ENCODE data around the gene UTP18. TPM values are rescaled to one million over a fixed set of nuclear protein-coding genes. Genes with fewer than 3 reads are reported as not detected.

UTP18 gene
- total and polyA plus RNA-seq, 10 of the 15 experiments (the other 5 are each of a cell fraction or from before 2014, with no cell fraction given): 31.0 to 111 (median 58.8) TPM

GRCh38 chr17:51221322-51221721 lies 39.0 kb upstream of the UTP18 start:
- RAD21 ChIA-PET (ENCODE audit: unreplicated experiment): no interaction called here

More at GRCh38 chr17:51221322-51221721, 39.0 kb upstream of the UTP18 start:
- ChIA-PET SMC1A (ENCODE audit: uncharacterized antibody, unreplicated experiment) (no interaction called here), CTCF (no interaction called here), POLR2A (no interaction called here)
- WGBS (ENCODE audit: insufficient coverage, insufficient replicate concordance, low lambda C conversion rate, missing lambda C conversion rate): 94% methylated on average over 4 of the region's 4 CpGs
- BruUV-seq (replicated peaks): TSS peak; percentile 27
- Histone ChIP-seq H3K79me2 (ENCODE audit: control insufficient read depth, insufficient read depth, low read length) (peaks cover 1% of the 10 kb centered on the region; the same call in 1 of the 2 replicates), H3K4me3 (no peak overlapping the region), H3K27ac (ENCODE audit: control insufficient read depth, insufficient read depth) (no peak overlapping the region), H3K9ac (ENCODE audit: control insufficient read depth, insufficient read depth, low read length) (no peak overlapping the region), H3K36me3 (ENCODE audit: control insufficient read depth in 2 of 2, insufficient read depth in 2 of 2, low read length in 1 of 2) (peaks cover 5 to 15% of the 10 kb centered on the region in 2 experiments), H3K4me2 (ENCODE audit: control insufficient read depth, insufficient read depth) (no peak overlapping the region), H3K4me1 (ENCODE audit: control insufficient read depth, insufficient read depth, low read length) (peaks cover 10% of the 10 kb centered on the region), H4K20me1 (ENCODE audit: control insufficient read depth, insufficient read depth) (no peaks in the 10 kb centered on the region), H2AFZ (ENCODE audit: control insufficient read depth, low read depth, low read length) (no peak overlapping the region), H3K27me3 (replicated peaks in 1 of 2; ENCODE audit: control insufficient read depth in 2 of 2, insufficient read depth in 2 of 2, low read length in 1 of 2) (no peaks in the 10 kb centered on the region), H3K9me3 (replicated peaks; ENCODE audit: control insufficient read depth, insufficient read depth, low read length) (no peaks in the 10 kb centered on the region)
- FAIRE-seq (no peak), ATAC-seq (no peak), DNase-seq (ENCODE audit: low read depth, low spot score) (no peak)
- in situ Hi-C loops (cut with MboI) (no loop called here), intact Hi-C loops (cut with micrococcal nuclease; ENCODE audit: unreplicated experiment) (no loop called here)
- TF ChIP-seq ZSCAN29 (IDR thresholded peaks at IDR 0.05) (no peak), ZZZ3 (IDR thresholded peaks at IDR 0.05; ENCODE audit: control insufficient read depth, insufficient read length, low read depth) (no peak), ZNF207 (IDR thresholded peaks at IDR 0.05; ENCODE audit: borderline replicate concordance) (no peak), SMAD5 (IDR thresholded peaks at IDR 0.05; ENCODE audit: low read depth) (no peak), MTA2 (IDR thresholded peaks at IDR 0.05; ENCODE audit: low read depth) (no peak), BCLAF1 (IDR thresholded peaks at IDR 0.05) (no peak), STAT3 (IDR thresholded peaks at IDR 0.05; ENCODE audit: low read depth, low read length) (no peak), HDAC2 (IDR thresholded peaks at IDR 0.05) (no peak), DPF2 (IDR thresholded peaks at IDR 0.05) (no peak), POU2F2 (IDR thresholded peaks at IDR 0.05; ENCODE audit: borderline replicate concordance, low read depth, low read length) (no peak), SIN3A (IDR thresholded peaks at IDR 0.05; ENCODE audit: low read depth, low read length) (no peak), E2F8 (IDR thresholded peaks at IDR 0.05; ENCODE audit: low read depth, partially characterized antibody) (no peak), HDGF (IDR thresholded peaks at IDR 0.05) (no peak), RELA (IDR thresholded peaks at IDR 0.05; ENCODE audit: borderline replicate concordance, partially characterized antibody) (no peak), MEF2B (IDR thresholded peaks at IDR 0.05; ENCODE audit: partially characterized antibody, poor library complexity, severe bottlenecking) (no peak), EZH2 (IDR thresholded peaks at IDR 0.05; ENCODE audit: borderline replicate concordance, control insufficient read depth, low read depth, low read length) (no peak), SUPT20H (IDR thresholded peaks at IDR 0.05; ENCODE audit: borderline replicate concordance, control insufficient read depth, low read depth, low read length) (no peak), RAD51 (IDR thresholded peaks at IDR 0.05) (no peak), POLR2AphosphoS2 (IDR thresholded peaks at IDR 0.05; ENCODE audit: low read depth, low read length) (no peak), NFXL1 (IDR thresholded peaks at IDR 0.05; ENCODE audit: borderline replicate concordance) (no peak)

Measured in GM12878 (cell line).